ENCODE data around the gene TUBB. TPM values are rescaled to one million over a fixed set of nuclear protein-coding genes. Genes with fewer than 3 reads are reported as not detected.
"Not testable (repeated sequence)": the region's sequence is repeated elsewhere in the genome, so short reads cannot be mapped to it uniquely, and the experiment has no call there.

Gene TUBB
- total RNA-seq, 1 donor = 446 TPM

DNA sequence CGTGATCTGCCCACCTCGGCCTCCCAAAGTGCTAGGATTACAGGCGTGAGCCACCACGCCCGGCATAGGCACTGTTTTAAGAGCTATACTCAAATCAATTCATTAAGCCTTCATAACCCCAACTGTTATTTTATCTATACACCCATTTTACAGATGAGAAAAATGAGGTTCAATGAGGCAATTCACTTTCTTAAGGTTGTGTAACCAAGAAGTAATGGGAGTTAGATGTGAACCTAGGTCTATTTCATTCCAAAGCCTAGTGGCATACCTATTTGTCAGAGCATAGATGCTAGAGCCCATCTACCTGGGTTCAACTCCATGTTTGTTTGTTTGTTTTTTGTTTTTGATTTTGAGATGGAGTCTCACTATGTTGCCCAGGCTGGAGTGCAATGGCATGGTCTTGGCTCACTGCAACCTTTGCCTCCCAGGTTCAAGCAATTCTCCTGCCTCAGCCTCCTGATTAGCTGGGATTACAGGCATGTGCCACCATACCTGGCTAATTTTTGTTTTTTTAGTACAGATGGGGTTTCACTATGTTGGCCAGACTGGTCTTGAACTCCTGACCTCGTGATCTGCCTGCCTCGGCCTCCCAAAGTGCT lies 36.4 kb downstream of the TUBB start:
- DNase-seq (ENCODE audit: low read depth in 2 of 3, low spot score in 2 of 3) = not testable (repeated sequence)

DNA sequence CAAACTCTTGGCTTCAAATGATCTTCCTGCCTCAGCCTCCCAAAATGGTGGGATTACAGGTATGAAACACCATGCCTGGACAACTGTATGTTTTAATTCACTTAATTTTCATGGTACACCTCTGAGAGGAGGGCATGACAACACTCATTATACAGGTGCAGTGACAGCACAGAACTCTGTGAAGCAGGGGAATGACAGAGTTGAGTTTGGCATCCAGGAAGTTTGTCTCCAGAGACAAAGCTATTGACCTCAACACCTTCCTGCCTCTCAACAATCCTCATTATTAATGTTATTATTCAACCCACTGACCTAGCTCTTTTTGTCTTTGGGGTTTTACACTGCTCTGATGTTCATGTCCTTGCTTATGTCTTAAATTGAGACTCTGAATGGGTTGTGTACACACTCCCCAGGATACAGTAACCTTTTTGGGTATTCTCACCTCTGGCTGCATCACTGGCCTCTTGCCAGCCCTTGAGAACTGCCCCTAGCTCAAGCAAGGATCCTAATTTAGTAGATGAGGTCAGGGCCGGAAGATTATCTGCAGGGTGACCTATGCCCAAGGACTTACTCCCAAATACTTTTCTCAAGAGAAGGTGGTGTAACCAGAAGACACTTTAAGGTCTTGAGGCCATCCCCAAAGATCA lies 37.2 kb downstream of the TUBB start:
- DNase-seq (ENCODE audit: low read depth in 2 of 3, low spot score in 2 of 3) = no peak

DNA sequence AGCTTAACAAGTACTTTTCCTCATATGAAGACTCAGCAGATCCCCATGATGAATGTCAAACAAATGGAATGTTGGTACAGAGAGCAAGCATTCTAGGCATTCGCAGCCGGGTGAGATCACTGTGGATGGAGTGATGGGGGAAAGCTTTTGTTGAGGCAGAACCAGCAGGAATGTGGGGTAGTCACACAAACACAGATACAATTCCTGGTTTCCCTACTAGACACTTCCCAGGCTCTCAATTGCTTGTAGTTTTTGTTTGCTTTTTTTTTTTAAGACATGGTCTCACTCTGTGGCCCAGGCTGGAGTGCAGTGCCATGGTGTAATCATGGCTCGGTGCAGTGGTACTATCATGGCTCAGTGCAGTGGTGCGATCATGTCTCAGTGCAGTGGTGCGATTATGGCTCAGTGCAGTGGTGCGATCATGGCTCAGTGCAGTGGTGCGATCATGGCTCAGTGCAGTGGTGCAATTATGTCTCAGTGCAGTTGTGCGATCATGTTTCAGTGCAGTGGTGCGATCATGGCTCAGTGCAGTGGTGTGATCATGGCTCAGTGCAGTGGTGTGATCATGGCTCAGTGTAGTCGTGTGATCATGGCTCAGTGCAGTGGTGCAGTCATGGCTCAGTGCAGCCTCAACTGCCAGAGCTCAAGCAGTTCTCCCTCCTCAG lies 39.6 kb downstream of the TUBB start:
- DNase-seq (ENCODE audit: low read depth in 2 of 3, low spot score in 2 of 3) = no peak

DNA sequence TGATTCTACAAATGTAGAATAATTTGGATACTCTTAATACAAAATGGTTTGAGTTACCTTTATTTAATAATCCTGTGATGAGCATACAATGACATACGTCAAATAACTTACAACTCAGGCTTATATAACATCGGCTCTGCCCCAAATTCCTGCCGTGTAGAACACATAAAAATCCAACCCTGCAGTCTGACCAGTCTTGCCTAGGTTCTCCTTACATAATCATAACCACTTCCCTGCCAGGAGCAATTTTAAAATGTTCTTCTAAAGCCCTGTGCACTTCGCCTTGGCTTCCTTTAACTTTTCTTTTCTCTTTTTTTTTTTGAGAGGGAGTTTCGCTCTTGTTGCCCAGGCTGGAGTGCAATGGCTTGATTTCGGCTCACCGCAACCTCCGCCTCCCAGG lies 40.4 kb downstream of the TUBB start:
- no peak for DNase-seq (ENCODE audit: low read depth in 2 of 3, low spot score in 2 of 3)

DNA sequence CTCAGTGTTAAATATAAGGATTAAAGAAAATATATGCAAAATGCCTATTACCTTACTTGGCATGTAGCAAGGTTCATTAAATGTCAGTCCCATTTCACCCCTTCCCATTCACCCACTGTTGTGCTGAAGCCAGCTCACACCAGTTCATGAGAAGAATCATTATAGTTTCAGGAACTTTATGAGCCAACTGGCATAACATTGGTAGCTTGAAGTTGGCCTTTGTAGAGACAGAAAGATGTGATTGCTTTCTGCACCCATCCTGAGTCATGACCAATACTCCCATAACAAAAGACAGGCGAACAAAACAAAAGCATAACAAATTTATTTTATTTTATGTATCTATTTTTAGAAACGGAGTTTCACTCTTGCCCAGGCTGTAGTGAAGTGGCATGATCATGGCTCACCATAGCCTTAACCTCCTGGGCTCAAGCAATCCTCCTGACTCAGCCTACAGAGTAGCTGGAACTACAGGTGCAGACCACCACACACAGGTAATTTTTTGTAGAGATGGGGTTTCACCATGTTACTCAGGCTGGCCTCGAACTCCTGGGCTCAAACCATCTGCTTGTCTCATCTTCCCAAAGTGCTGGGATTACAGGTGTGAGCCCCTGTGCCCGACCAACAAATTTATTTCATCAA lies 41.8 kb downstream of the TUBB start:
- no peak for DNase-seq (ENCODE audit: low read depth in 2 of 3, low spot score in 2 of 3)

DNA sequence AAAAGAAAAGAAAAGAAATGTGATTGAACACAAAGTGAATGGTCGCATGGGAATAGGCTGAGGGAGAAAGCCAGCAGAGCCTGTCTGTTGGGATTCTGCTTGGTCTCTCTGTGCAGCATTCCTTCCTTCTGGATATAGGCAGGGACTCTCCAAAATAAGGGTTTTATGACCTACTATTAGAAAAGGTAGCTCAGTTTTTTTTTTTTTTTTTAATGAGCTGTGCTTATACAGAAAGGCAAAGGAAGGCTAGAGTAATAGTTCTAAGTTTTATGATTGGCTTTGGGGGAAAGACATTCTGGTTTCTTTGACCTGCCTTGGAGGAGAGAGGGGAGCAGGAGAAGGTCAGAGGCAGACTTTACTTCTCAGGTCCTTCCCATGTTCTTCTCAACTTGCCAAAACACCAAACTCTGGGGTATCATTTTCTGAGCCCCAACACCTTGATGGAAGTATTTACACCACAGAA lies 43.0 kb downstream of the TUBB start:
- no peak for DNase-seq (ENCODE audit: low read depth in 2 of 3, low spot score in 2 of 3)

DNA sequence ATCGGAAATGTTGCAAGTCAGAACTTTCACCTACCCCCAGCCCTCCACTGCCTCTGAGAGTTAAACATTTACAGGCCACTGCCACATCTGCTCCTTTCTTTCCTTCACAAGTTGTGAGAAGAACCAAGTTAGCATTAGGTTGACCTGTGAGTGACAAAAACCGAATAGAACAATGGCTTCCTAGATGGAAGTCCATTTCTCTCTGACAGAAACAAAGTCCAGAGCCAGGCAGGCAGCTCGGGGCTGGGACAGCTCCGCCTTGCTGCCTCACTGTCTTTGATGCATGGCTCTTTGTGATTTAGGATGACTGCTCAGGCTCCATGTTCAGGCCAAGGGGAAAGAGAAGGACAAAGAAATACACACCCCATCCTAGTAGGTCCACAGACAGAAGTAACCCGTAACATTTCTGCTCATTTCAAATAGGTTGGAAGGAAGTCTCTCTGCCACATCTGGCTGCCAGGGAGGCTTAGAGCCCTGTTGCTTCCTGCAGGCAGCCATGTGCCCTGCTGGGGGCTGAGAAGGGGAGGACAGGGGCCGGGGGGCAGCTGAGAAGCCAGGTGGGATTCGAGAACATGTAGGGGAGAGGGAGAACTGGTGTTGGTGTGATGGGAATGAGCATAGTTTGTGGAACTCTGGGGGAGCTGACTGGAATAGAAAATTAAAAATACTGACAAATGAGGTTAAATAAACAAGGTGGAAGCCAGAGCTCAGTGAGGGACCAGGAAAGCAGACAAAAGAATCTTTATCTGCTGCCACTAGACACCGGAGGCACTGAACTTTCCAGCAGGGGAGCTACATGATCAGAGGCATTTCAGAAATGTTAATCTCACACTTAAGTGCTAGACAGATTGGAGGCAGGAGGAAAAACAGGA lies 43.7 kb downstream of the TUBB start:
- no peak for DNase-seq (ENCODE audit: low read depth in 2 of 3, low spot score in 2 of 3)

DNA sequence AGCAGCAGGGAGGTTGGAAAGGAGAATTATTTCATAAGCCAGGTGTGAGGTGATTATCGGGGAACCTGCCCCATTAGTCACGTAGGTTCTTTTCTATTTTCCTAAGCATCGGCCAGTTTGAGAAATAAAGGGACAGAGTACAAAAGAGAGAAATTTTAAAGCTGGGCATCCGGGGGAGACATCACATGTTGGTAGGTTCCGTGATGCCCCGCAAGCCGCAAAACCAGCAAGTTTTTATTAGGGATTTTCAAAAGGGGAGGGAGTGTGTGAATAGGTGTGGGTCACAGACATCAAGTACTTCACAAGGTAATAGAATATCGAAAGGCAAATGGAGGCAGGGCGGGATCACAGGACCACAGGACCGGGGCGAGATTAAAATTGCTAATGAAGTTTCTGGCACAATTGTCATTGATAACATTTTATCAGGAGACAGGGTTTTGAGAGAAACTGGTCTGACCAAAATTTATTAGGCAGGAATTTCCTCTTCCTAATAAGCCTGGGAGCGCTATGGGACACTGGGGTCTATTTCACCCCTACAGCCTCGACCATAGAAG lies 44.4 kb downstream of the TUBB start:
- DNase-seq (ENCODE audit: low read depth in 2 of 3, low spot score in 2 of 3) = not testable (repeated sequence)

DNA sequence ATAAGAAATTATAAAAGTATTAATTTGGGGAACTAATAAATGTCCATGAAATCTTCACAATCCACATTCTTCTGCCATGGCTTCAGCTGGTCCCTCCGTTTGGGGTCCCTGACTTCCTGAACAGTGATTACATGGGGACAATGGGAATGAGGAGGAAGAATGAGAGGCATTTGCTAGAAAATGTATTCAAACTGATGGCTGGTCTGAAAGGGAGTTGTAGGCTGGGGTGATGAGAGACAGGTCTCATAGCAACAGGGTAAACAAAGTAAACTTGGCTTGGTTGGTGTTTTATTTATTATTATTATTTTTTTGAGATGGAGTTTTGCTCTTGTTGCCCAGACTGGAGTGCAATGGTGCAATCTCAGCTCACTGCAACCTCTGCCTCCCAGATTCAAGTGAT lies 45.3 kb downstream of the TUBB start:
- DNase-seq (ENCODE audit: low read depth in 2 of 3, low spot score in 2 of 3) = not testable (repeated sequence)

DNA sequence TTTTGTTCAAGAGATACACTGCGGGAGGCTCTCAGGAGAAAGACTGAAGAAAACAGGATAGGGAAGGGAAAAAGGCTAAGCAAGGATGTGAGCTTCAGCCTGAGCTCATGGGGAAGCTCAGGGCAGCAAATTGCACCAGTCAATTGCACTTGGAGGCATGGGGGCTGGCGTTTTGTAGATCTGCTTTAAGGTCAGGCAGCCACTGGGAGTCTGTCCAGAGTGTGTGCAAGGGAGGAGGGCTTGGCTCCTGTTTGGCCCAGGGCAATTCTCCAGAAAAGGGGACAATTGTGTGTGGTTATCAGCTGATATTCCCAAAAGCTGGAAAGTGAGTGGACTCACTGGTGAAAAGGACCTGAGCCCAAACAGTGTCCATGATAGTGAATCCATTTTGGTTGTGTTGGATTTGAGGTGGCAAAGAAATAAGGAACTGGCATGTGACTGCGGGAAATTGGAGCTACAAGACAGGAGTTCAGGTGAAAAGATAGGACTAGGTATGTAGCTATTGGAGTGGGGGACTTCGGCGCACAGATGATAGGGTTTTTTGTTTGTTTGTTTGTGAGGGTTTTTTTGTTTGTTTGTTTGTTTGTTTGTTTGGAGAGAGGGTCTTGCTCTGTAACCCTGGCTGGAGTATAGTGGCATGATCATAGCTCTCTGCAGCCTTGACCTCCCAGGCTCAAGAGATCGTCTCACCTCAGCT lies 46.5 kb downstream of the TUBB start:
- DNase-seq (ENCODE audit: low read depth in 2 of 3, low spot score in 2 of 3) = no peak

DNA sequence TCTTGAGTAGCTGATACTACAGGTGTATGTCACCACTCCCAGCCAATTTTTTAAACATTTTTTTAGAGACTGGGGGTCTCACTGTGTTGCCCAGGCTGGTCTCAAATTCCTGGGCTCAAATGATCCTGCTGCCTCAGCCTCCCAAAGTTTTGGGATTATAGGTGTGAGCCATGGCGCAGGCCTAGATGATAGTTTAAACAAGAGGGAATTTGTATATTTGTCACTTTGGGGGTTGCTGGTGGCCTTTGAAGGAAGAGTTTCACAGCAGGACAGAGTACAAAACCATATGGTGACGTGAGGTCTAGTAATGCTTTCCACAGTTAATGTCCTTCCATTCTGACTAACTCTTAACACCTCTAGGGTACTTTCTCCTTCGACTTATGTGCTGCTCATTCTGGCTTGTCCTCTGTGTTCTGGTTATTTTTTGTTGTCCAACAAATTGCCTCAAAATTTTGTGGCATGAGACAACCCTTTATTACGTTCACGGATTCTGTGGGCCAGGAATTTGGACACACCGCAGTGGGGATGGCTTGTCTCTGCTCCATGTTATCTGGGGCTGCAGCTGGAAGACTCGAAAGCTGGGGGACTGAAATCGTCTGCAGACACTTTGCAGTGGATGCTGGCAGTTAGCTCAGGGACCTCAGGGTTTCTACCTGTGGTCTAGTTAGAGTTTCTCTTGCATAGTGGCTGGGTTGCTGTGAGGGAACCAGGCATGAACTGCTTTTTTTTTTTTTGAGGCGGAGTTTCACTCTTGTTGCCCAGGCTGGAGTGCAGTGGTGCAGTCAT lies 47.2 kb downstream of the TUBB start:
- DNase-seq (ENCODE audit: low read depth in 2 of 3, low spot score in 2 of 3) = no peak

DNA sequence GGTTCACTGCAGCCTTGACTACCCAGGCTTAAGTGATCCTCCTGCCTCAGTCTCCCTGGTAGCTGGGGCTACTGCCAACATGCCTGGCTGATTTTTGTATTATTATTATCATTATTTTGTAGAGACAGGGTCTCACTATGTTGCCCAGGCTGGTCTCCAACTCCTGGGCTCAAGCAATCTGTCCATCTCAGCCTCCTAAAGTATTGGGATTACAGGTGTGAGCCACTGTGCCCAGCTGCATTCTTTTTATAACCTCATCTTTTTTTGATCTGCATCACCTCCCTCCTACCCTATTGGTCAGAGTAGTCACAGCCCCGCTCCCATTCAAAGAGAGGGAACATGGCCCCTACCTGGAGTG lies 47.8 kb downstream of the TUBB start:
- no peak for DNase-seq (ENCODE audit: low read depth in 2 of 3, low spot score in 2 of 3)

DNA sequence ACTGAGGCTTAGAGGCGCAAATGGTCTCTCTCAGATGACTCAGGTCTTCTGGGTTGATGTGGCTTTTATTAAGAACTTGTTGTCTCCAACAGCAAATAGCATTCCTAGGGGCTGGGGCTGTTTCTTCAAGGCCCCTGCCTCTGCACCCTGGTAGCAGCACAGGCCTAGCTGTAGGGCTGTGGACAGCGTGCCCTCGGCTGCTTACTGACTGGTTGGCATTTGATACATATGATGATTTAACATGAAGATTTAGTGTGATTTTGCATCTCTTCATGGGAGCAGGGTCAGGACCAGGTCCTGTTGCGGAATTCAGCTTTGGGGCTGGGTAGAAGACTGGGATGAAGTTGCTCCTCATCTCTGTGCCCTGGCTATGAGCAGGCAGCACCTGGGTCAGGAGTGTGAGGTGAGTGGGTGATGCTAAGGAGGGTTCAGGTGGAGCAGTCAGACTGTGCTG lies 48.5 kb downstream of the TUBB start:
- DNase-seq (ENCODE audit: low read depth in 2 of 3, low spot score in 2 of 3) = no peak

DNA sequence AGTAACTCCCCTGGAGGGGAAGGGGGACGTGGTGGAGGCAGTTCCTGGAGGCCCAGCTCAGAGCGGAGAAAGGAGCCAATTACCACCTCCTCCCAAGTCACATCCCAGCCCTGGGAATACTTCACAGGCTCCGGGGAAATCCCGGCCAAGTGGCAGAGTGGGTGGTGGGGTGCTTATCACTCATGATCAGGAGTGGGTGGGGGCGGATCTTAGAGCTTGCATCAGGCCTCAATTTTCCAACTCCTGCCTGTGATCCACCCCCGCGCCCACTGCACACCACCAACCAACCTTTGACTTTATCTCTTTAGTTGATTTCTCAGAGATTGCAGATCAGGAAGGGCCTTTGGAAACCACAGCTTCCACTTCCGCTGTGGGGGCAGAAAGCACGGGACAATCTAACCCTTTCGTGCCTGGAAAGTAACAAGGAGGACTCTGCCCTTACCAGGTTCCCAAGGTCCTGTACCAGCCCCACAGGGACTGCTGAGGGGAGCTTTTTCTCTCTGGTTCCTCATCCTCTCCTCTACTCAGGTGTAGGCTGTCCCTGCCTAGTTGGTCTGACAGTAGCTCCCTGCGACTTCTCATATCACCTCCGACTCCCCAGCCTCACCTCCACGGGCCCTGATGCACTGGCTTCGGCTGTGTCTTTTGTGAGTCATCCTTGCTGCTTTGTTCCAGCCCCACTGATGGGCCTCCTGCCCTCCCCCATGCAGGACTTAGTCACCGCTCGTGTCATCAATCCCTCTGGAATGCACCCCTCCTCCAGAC lies 49.1 kb downstream of the TUBB start:
- peak in 2 of 3 donors; percentile 47 to 58 for DNase-seq (ENCODE audit: low read depth in 2 of 3, low spot score in 2 of 3)

DNA sequence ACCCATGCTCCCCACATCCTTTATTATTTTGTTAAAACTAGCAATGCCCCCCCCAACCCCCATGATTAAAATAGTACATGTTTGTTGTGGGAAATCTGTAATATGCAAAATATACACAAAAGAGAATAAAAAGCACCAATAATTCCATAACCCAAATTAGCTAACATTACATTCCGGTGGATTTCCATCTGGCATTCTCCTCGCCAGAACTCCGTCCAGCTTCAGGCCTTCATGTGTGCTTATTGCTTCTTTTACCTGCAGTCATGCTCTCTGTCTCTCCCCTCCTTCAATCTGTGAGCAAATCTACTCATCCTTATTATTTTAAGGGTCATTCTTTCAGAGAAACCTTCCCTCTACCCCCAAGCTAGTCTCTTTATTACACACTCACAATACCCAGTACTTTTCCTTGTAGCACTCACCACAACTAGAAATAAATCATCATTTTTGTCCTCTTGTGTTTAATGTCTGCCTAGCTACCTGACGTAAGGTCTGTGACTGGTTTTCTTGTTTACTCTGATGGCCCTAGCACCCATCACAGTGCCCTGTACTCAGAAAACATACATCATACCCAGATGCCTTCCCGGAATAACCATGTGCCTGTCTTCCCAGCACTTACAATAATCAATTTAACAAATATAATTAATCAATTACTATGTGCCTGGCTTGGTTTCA lies 49.8 kb downstream of the TUBB start:
- no peak for DNase-seq (ENCODE audit: low read depth in 2 of 3, low spot score in 2 of 3)

DNA sequence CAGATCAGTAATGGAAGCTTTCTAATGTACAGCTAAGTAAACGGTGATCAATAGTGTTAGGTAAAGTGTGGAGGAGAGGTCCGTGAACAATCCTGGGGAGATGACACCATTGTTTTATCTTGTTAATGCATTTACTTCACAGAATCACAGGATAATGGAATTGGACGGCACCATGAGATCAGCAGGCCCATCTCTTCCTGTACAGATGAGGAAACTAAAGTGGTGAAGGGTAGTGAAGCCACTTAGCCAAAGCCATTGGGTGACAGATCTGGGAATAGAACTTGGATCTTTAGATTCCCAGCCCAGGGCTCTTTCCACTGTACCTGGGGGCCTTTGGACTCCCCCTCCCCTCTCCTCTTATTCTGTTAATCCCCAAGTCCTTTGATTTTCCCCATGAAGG lies 50.4 kb downstream of the TUBB start:
- DNase-seq (ENCODE audit: low read depth in 2 of 3, low spot score in 2 of 3) = no peak

DNA sequence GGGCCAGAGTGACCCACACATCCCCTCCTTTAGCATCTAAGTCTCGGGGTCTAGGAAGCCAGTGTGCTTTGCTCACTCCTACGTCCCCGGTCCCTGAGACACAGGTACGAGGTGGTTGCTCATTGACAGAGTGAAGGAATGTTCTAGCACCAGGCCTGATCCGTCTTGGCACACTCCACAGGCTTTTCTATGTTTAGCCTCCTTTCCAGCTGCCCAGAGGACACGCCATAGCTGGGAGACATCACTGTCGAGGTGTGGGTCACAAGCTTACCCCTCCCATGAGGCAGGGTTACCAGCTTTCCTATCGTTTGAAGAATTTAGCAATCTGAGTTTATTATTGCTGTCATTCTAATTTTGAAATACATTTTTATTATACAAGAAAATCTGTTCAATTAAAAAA lies 54.5 kb downstream of the TUBB start:
- DNase-seq (ENCODE audit: low read depth in 2 of 3, low spot score in 2 of 3) = no peak

All from hematopoietic multipotent progenitor cell (in vitro differentiated cells).